HG03196 (cell line): ENCODE data around the gene CDH22.

Experiments
- ATAC-seq: cut with Tn5 transposase; IDR thresholded peaks from one replicate; pipeline ENCODE4 v1.9.1; 2021; ENCODE audit not compliant: unreplicated experiment

The CDH22 gene

GRCh38 chr20:46220455-46221207 lies 87.7 kb downstream of the CDH22 start:
- ATAC-seq = no peak

DNA sequence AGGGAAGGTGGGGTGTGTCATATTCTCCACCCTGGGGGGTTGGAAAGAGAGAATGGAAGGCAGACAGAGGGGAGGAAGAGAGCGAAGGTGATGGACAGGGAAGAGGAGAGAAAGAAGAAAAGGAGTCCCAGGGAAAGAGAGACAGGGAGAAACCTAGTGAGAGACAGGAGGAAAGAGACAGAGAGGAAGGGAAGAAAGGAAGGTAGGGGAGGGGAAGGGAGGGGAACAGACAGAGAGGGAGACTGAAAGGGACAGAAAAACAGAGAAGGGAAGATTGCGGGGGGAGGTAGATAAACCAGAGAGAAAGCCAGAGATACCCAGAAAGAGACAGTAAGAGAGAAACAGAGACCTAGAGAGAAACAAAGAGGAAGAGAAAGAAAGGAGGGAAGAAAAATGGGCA lies 88.4 kb downstream of the CDH22 start:
- no peak for ATAC-seq

DNA sequence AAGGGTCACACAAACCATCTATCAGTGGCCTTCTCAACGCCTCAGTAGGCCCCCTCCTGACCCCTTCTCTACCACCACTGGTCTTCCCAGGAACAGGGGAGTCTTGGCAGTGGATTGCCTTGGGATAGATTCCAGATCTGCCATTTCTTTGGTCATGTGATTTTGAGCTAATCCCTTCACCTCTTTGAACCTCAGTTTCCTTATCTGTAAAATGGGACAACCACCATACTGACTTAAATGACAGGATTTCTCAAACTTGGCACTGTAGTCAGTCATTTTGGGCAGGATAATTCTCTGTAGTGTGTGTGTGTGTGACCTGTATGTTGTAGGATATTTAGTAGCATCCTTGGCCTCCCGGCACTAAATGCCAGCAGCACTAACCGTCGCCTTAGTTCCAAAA lies 89.1 kb downstream of the CDH22 start:
- no peak for ATAC-seq

- ATAC-seq = no peak
Measured at GRCh38 chr20:46218656-46219055, 89.6 kb downstream of the CDH22 start.

DNA sequence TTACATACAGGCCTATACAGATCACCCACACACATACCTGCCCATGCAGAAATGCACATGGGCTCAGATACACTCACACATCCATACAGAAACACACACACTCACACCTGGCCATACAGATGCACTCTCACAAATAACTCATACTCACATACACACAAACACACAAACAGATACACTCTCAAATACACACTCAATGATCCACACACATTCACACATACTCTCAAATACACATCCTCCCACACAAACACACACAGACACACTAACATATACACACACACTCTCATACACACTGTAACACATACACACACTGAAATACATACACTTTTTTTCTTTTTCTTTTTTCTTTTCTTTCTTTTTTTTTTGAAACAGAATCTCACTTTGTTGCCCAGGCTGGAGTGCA lies 90.7 kb downstream of the CDH22 start:
- no peak for ATAC-seq

- ATAC-seq = no peak
Measured at GRCh38 chr20:46216770-46217464, 91.4 kb downstream of the CDH22 start.

DNA sequence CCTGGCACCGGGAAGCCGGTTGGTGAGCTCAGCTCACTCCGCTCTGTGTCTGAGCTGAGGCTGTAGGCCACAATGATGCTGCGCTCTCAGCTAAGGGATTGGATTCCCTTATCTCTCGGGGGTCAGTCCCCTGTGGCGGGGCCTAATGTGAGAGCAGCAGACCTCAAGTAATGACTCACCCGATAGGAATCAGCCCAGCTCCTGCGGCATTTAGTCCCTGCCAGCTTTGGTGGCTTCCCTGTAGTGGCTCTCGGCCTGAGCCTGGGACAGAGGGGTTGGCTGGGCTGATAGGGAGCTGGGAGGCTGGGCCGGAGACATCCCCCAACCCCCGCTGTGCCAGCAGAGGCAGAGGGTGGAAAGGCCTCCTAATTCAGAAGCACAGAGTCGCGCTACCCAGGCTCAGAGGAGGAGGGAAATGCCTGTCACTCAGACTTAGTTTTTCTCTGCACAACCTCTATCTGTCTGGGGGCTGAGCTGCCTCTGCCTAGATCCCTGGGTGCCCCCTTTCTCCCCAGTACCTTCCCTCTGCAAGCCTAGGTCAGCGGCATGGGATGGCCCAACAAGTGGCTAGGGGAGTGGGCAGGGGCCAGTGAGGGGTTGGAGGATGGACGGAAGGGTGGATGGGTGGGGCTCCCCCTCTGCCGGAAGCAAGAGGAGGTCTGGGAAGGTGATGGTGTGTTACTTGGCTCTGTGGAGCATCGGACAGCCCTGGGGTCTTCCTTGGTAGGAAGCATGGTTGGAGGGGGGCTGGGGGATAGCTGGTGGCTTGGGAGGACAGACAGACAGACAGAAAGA lies 92.2 kb downstream of the CDH22 start:
- no peak for ATAC-seq

DNA sequence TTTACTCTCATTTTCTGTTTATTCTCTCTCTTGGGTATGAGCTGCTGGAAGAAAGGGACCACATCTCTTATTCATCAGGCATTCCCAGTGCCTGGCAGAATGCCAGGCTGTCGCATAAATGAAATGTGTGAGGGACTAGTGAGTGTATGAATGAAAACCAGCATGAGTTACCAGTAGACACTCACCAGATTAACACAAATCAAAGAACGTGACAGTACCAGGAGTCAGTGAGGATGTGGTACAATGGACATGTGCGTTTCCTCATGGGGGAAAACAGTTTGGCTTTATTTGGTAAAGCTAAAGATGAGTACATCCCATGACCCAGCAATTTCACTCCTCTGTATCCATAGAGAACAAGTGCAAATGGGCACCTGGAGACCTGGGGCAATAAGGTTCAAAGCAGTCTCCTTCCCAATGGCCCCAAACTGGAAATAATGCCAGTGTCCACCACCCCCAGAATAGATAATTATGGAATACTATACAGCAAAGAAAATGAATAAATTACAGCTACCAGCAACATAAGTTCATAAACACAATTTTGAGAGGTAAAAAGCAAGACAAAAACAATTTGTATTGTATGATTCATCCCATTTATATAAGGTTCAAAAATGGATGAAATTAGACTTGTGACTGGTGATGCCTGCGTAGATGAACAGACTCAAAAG lies 93.3 kb downstream of the CDH22 start:
- ATAC-seq = no peak

GRCh38 chr20:46213946-46214823 lies 94.1 kb downstream of the CDH22 start:
- ATAC-seq = no peak

DNA sequence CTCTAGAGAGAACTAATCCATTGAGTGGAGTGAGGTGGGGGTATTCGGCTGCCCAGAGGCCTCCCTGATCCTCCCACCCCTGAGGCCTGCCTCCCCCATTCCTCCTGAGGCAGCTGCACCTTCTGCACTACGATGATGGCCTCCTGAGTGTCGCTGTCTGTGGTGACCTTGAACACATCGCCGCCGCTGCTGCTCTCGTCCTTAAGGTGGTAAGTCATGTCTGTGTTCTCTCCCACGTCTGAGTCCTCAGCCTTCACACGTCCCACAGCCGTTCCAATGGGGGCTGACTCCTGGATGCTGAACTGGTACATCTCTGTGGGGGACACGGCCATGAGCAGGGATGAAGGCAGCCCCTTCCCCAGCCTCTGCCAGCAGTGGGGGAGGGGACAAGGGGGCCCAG lies 95.4 kb downstream of the CDH22 start:
- no peak for ATAC-seq

DNA sequence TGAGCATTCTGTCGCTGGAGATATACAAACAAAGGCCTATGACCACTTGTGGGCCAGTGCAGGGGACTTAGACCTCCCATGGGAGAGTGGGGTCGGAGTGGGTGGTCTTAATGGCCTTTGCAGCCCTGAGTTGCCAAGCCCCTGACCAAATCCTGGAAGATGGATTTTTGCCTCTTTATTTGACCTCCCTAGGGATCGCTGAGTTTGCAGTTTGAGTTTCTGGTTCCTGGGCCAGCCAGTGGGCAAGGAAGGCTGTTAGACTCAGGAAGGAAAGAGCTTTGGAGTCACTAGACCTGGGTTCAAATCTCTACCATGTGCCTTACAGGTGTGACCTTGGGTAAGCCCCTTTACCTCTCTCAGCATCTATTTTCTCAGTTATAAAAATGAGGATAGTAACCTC lies 96.0 kb downstream of the CDH22 start:
- no peak for ATAC-seq

DNA sequence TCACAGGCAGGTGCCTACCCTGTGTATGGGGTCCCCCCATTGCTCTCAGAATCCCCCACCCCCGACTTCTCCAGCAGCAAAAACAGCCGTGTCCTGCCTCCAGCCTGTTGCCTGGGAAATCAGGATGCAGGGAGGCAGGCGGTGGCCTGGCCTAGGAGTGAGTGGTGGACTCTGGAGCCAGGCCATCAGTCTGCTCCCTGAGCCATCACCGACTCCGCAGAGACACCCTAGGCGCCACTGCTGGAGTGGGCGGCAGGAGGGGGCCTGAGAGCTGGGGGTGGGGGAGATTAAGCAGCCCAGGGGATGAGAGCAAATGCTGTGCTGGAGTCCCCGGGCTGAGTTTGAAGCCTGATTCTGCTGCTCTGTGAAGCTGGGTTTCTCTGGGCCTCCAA lies 97.0 kb downstream of the CDH22 start:
- ATAC-seq = no peak

DNA sequence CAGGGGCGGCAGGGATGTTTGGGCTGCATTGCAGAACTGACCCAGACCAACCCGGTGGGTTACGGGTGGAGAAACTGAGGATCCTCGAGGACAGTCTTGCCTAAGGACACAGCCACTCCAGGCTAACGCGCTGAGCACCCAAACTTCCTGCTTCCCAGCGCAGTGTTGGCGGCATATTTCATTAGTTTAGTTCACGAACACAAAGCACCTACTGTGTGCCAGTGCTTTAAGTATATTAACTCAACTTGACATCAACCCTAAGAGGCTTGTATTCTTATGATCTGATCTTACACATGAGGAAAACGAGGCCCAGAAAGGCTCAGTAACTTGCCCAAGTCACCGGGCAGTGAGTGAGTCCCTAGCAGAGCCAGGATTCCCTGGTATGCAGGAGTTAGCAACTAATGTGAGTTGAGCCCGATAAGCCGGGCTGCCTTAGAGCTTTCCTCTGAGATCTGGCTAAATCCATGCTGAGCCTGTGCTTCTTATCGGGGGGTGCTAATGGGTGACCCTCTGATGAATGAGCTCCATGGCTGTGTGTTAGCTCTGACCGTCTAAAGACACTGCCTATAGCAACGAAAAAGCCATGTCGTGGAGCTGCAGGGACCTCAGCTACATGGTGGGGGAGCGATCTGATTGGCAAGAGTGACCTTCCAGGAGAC lies 97.5 kb downstream of the CDH22 start:
- no peak for ATAC-seq

DNA sequence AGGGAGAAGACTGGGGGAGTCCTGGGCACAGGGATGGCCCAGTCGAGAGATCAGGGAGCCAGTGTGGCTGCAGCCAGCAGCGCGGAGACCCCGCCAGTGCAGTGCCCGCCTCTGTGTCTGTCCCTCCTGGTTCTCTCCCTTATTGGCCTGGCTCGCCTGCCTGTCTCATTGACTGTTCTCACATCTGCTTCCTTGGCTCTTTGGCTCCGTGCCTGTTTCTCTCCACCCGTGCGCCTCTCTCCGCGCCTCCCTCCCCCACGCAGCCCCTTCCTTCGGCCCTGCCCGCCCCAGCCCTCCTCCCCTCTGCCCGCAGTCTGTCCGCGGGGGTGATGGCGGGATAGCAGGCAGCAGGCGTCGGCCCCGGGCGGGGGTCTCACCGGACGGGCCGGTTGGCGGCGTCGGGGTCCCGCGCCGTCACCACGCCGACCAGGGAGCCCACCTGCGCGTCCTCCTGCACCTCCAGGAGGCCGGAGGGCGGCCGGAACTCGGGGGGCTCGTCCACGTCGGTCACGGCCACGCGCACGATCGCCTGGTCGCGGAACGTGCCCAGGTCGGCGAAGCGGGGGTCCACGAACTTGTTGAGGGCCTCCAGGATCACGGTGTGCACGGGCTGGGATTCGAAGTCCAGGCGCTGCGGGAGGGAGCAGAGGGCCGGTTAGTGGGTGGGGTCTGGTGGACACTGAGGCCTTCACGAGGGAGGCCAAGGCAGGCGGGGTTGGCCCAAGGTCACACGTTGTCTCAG lies 98.2 kb downstream of the CDH22 start:
- no peak for ATAC-seq

- ATAC-seq = no peak
Measured at GRCh38 chr20:46207793-46208192, 100.5 kb downstream of the CDH22 start.

DNA sequence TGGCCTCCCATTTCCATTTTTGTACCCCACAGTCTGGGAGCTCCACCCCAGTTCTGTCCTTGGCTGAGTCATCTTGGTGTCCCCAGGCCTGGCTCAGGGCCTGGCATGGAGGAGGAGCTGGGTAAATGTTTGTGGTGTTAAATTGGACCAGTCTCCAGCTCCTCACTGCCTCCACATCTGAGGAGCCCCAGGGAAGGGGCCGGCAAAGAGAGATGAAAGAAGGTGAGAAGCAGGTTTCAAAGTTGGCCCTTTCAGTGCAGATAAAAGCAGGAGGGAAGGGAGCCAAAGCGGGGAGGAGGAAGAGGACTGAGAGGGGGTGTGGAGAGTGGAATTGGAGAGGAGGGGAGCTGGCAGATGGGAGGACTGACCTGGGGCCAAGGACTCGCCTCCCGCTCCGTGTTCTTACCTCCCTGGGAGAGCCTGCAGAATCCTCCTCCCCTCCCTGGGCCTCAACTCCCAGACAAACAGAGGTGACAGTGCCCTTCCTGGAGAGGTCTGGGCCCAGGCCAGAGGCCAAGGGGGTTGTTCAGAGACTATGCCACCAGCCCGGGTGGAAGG lies 101.2 kb downstream of the CDH22 start:
- no peak for ATAC-seq

DNA sequence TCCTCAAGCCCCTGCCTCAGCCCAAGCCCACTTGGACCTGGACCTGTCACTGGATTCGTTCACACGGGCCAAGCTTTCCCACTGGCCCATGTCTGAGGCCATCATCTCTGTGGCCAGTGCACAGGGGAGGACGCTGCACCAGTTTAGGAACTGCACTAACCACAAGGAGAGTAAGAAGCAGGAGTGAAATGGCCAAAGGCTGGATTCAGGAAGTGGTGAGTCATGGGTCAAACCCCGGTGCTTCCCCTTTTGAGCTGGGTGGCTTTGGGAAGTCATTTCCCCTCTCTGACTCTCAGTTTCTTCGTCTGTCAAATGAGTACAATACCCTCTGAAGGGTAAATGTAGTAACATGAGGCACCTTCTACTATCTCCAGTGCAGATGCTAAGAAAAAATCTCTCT lies 102.3 kb downstream of the CDH22 start:
- no peak for ATAC-seq

GRCh38 chr20:46205349-46205748 lies 102.9 kb downstream of the CDH22 start:
- no peak for ATAC-seq
